HG02759 (cell line): Measurements from ENCODE around the gene CUL5.
"Not testable (repeated sequence)": the region's sequence is repeated elsewhere in the genome, so short reads cannot be mapped to it uniquely, and the experiment has no call there.

ENCODE experiments used
- ATAC-seq: cut with Tn5 transposase; IDR thresholded peaks from one replicate; pipeline ENCODE4 v1.9.1; 2021; ENCODE audit warnings: mild to moderate bottlenecking, moderate library complexity; ENCODE audit not compliant: unreplicated experiment

CUL5 gene

GRCh38 chr11:108111126-108111525 lies 102.4 kb downstream of the CUL5 start:
- ATAC-seq, result no peak

GRCh38 chr11:108112057-108112456 lies 103.4 kb downstream of the CUL5 start:
- no peak for ATAC-seq

GRCh38 chr11:108115500-108116140 lies 106.9 kb downstream of the CUL5 start:
- ATAC-seq, result peak; percentile 54

- ATAC-seq, result no peak
Measured at GRCh38 chr11:108117746-108118371, 109.2 kb downstream of the CUL5 start.

- ATAC-seq, result peak; percentile 7
Measured at GRCh38 chr11:108120936-108121273, 112.2 kb downstream of the CUL5 start.

- ATAC-seq, result peak; percentile 97
Measured at GRCh38 chr11:108121274-108122155, 112.8 kb downstream of the CUL5 start, which contains the start of gene ACAT1. TSS of gene ACAT1 (plus strand) at chr11:108121567. CDS start at chr11:108121607, 40 bp downstream.

- no peak for ATAC-seq
Measured at GRCh38 chr11:108122166-108122628, 113.5 kb downstream of the CUL5 start.

- no peak for ATAC-seq
Measured at GRCh38 chr11:108125096-108125495, 116.4 kb downstream of the CUL5 start.

GRCh38 chr11:108128772-108129171 lies 120.1 kb downstream of the CUL5 start:
- ATAC-seq, result no peak

- no peak for ATAC-seq
Measured at GRCh38 chr11:108131993-108132392, 123.3 kb downstream of the CUL5 start.

- ATAC-seq, result not testable (repeated sequence)
Measured at GRCh38 chr11:108132993-108133538, 124.4 kb downstream of the CUL5 start.

GRCh38 chr11:108135845-108136544 lies 127.3 kb downstream of the CUL5 start:
- peak; percentile 54 for ATAC-seq

- ATAC-seq, result no peak
Measured at GRCh38 chr11:108137212-108137611, 128.5 kb downstream of the CUL5 start.

GRCh38 chr11:108142304-108142703 lies 133.6 kb downstream of the CUL5 start:
- ATAC-seq, result no peak

GRCh38 chr11:108144615-108145014 lies 135.9 kb downstream of the CUL5 start:
- ATAC-seq, result no peak

GRCh38 chr11:108147150-108147549 lies 138.5 kb downstream of the CUL5 start:
- ATAC-seq, result no peak

- no peak for ATAC-seq
Measured at GRCh38 chr11:108148556-108148955, 139.9 kb downstream of the CUL5 start.

GRCh38 chr11:108154591-108154990 lies 145.9 kb downstream of the CUL5 start:
- ATAC-seq, result no peak
